GM10266 (cell line): ENCODE measurements around the gene TXNRD1.

Experiments used
- DNase-seq: peaks from one replicate; pipeline ENCODE4 v3.0.0; 2012; ENCODE audit errors: extremely low spot score
- CTCF ChIP-seq: IDR thresholded peaks from 2 replicates; pipeline ENCODE4 v1.5.1; 2012; ENCODE audit warnings: mild to moderate bottlenecking, low read depth; ENCODE audit not compliant: control insufficient read depth, insufficient read depth; ENCODE audit errors: missing control alignments

The TXNRD1 gene

GRCh38 chr12:104340925-104341611, 125.5 kb downstream of the TXNRD1 start:
- no peak for DNase-seq
- no peak for TF ChIP-seq CTCF

GRCh38 chr12:104342147-104342546, 126.6 kb downstream of the TXNRD1 start:
- no peak for TF ChIP-seq CTCF
- DNase-seq = no peak

- no peak for TF ChIP-seq CTCF
- no peak for DNase-seq
Measured at GRCh38 chr12:104342635-104343249, 127.2 kb downstream of the TXNRD1 start.

GRCh38 chr12:104344682-104345081, 129.1 kb downstream of the TXNRD1 start:
- no peak for DNase-seq
- TF ChIP-seq CTCF = no peak

GRCh38 chr12:104345234-104346066, 129.9 kb downstream of the TXNRD1 start:
- TF ChIP-seq CTCF = no peak
- no peak for DNase-seq

GRCh38 chr12:104347374-104348075, 131.9 kb downstream of the TXNRD1 start:
- no peak for TF ChIP-seq CTCF

More at GRCh38 chr12:104347374-104348075, 131.9 kb downstream of the TXNRD1 start:
- no peak for DNase-seq
